ENCODE data around the gene MRPL49. TPM values are rescaled to one million over a fixed set of nuclear protein-coding genes. Genes with fewer than 3 reads are reported as not detected.

MRPL49 gene
- total RNA-seq, 1 donor from 2014 or later, result 43.5 TPM

DNA sequence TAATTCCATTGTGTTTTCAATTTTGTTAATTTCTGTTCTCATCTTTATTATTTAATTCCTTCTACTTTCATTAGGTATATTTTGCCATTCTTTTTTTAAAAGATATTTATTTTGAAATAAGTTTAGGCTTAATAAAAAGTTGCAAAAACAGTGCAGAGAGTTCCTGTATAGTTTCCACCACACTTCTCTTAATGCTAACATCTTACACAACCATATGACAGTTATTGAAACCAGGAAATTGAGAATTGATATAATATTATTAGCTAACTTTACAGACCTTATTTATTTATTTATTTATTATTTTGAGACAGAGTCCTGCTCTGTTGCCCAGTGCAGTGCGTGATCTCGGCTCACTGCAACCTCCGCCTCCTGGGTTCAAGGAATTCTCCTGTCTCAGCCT lies 34.1 kb downstream of the MRPL49 start:
- H3K27ac ChIP-seq, result no peak overlapping the region
- H3K36me3 ChIP-seq, result no peaks in the 10 kb centered on the region
- intact Hi-C loops (cut with DNase I), result no loop called here
- no peaks in the 10 kb centered on the region for H3K27me3 ChIP-seq
- H3K9me3 ChIP-seq, result no peaks in the 10 kb centered on the region
- H3K4me3 ChIP-seq, result no peak overlapping the region
- TF ChIP-seq POLR2AphosphoS5 (IDR thresholded peaks at IDR 0.05; ENCODE audit: insufficient read depth in 1 of 2, low read depth in 1 of 2) (no peak), POLR2A (IDR thresholded peaks at IDR 0.05) (no peak)
- TF ChIP-seq, protein P1, sequence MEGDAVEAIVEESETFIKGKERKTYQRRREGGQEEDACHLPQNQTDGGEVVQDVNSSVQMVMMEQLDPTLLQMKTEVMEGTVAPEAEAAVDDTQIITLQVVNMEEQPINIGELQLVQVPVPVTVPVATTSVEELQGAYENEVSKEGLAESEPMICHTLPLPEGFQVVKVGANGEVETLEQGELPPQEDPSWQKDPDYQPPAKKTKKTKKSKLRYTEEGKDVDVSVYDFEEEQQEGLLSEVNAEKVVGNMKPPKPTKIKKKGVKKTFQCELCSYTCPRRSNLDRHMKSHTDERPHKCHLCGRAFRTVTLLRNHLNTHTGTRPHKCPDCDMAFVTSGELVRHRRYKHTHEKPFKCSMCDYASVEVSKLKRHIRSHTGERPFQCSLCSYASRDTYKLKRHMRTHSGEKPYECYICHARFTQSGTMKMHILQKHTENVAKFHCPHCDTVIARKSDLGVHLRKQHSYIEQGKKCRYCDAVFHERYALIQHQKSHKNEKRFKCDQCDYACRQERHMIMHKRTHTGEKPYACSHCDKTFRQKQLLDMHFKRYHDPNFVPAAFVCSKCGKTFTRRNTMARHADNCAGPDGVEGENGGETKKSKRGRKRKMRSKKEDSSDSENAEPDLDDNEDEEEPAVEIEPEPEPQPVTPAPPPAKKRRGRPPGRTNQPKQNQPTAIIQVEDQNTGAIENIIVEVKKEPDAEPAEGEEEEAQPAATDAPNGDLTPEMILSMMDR (IDR thresholded peaks at IDR 0.05), result no peak
- H3K4me1 ChIP-seq, result peaks cover under 1% of the 10 kb centered on the region
- DNase-seq (ENCODE audit: extremely low spot score in 2 of 2), result no peak

DNA sequence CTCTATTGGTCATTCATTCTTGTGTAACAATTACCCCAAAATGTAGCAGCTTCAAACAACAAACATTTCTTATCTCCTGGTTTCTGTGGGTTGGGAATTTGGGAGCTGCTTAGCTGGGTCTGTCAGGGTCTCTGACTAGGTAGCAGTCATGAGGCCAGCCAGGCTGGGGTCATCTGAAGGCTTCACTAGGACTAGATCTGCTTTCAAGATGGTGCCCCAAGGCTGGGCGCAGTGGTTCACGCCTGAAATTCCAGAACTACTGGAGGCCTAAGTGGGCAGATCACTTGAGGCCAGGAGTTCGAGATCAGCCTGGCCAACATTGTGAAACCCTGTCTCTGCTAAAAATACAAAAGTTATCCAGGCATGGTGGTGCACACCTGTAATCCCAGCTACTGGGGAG lies 34.8 kb downstream of the MRPL49 start:
- intact Hi-C loops (cut with DNase I), result no loop called here
- Histone ChIP-seq H3K36me3 (no peaks in the 10 kb centered on the region), H3K4me3 (no peak overlapping the region), H3K27ac (no peak overlapping the region), H3K9me3 (no peaks in the 10 kb centered on the region), H3K27me3 (no peaks in the 10 kb centered on the region), H3K4me1 (no peaks in the 10 kb centered on the region)
- DNase-seq (ENCODE audit: extremely low spot score in 2 of 2), result no peak
- TF ChIP-seq POLR2AphosphoS5 (IDR thresholded peaks at IDR 0.05; ENCODE audit: insufficient read depth in 1 of 2, low read depth in 1 of 2), result no peak
- TF ChIP-seq POLR2A (IDR thresholded peaks at IDR 0.05), result no peak
- TF ChIP-seq, protein P1 (IDR thresholded peaks at IDR 0.05), result no peak

DNA sequence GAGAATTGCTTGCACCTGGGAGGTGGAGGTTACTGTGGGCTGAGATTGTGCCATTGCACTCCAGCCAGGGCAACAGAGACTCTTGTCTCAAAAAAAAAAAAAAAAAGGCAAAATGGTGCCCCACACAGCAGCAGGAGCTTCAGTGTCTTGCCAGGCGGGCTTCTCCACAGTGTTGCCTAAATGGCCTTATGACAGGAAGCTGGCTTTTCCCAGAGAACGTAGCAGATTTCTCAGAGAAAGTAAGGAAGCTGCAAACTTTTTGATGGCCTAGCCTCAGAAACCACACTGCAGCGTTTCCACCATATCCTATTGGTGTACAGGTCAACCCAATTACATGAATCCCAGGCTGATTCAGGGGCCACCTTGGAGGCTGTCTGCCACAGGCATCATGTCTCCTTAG lies 35.2 kb downstream of the MRPL49 start:
- DNase-seq (ENCODE audit: extremely low spot score in 2 of 2), result no peak
- Histone ChIP-seq H3K27me3 (no peaks in the 10 kb centered on the region), H3K4me1 (no peaks in the 10 kb centered on the region), H3K9me3 (no peaks in the 10 kb centered on the region), H3K4me3 (no peak overlapping the region), H3K27ac (no peak overlapping the region), H3K36me3 (no peaks in the 10 kb centered on the region)
- intact Hi-C loops (cut with DNase I), result no loop called here
- TF ChIP-seq POLR2AphosphoS5 (IDR thresholded peaks at IDR 0.05; ENCODE audit: insufficient read depth in 1 of 2, low read depth in 1 of 2) (no peak), POLR2A (IDR thresholded peaks at IDR 0.05) (no peak)
- TF ChIP-seq, protein P1 (IDR thresholded peaks at IDR 0.05), result no peak

DNA sequence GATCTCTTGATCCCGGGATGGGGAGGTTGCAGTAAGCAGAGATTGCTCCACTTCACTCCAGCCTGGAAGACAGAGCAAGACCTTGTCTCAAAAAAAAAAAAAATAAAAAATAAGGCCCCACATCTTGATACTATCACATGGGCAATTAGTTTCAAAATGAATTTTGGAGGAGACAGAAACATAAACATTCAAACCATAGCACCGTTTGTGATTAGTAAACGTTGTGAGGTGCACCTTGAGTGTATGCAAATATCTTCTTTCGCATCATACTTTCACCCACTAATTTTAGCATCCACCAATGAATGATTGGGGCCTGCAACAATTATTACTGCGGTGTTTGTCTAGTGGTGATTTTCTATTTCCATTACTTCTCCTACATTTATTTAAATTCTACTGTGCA lies 36.9 kb downstream of the MRPL49 start:
- TF ChIP-seq, protein P1 (IDR thresholded peaks at IDR 0.05), result no peak
- no peak for TF ChIP-seq POLR2A (IDR thresholded peaks at IDR 0.05)
- intact Hi-C loops (cut with DNase I), result no loop called here
- H3K4me3 ChIP-seq, result no peak overlapping the region
- DNase-seq (ENCODE audit: extremely low spot score in 2 of 2), result no peak
- H3K27ac ChIP-seq, result no peak overlapping the region
- H3K9me3 ChIP-seq, result no peaks in the 10 kb centered on the region
- H3K4me1 ChIP-seq, result no peaks in the 10 kb centered on the region
- H3K27me3 ChIP-seq, result no peaks in the 10 kb centered on the region
- no peaks in the 10 kb centered on the region for H3K36me3 ChIP-seq

DNA sequence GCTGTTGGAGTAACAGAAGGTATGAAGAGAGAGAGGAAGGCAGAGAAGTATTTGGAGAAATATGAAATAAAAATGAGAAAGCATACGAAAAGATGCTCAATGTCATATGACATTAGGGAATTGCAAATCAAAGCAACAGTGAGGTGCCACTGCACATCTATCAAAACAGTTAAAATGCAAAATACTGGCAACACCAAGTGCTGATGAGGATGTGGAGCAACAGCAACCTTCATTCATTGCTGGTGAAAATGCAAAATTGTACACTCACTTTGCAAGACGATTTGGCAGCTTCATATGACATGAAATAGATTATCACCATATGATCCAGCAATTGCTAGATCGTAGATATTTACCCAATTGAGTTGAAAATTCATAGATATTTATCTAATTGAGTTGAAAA lies 38.5 kb downstream of the MRPL49 start:
- H3K4me3 ChIP-seq, result no peak overlapping the region
- H3K36me3 ChIP-seq, result no peaks in the 10 kb centered on the region
- intact Hi-C loops (cut with DNase I), result no loop called here
- H3K9me3 ChIP-seq, result no peaks in the 10 kb centered on the region
- DNase-seq (ENCODE audit: extremely low spot score in 2 of 2), result no peak
- no peaks in the 10 kb centered on the region for H3K27me3 ChIP-seq
- no peaks in the 10 kb centered on the region for H3K4me1 ChIP-seq
- TF ChIP-seq POLR2AphosphoS5 (IDR thresholded peaks at IDR 0.05; ENCODE audit: insufficient read depth in 1 of 2, low read depth in 1 of 2), result no peak
- TF ChIP-seq POLR2A (IDR thresholded peaks at IDR 0.05), result no peak
- TF ChIP-seq, protein P1 (IDR thresholded peaks at IDR 0.05), result no peak
- H3K27ac ChIP-seq, result no peak overlapping the region

All from vagina (tissue), 2 donors.